Measurements from ENCODE around the gene AKR1E2.

The AKR1E2 gene
- total RNA-seq = 3.8 to 7.9 reads per million in 2 experiments

GRCh38 chr10:4825868-4826791, at the start of gene AKR1E2:
Gene AKR1E2 (plus strand): TSS chr10:4826207. CDS start chr10:4826325, 118 bp downstream.
- peak; percentile 60 for DNase-seq (ENCODE audit: low read depth)

GRCh38 chr10:4776234-4776638, 49.8 kb upstream of the AKR1E2 start:
- no peak for DNase-seq (ENCODE audit: low read depth)

- DNase-seq (ENCODE audit: low read depth) = no peak
Observed at GRCh38 chr10:4778761-4779160, 47.2 kb upstream of the AKR1E2 start.

- DNase-seq (ENCODE audit: low read depth) = no peak
Observed at GRCh38 chr10:4780091-4780490, 45.9 kb upstream of the AKR1E2 start.

GRCh38 chr10:4780782-4781181, 45.2 kb upstream of the AKR1E2 start:
- DNase-seq (ENCODE audit: low read depth) = no peak

- no peak for DNase-seq (ENCODE audit: low read depth)
Observed at GRCh38 chr10:4781955-4782354, 44.1 kb upstream of the AKR1E2 start.

- DNase-seq (ENCODE audit: low read depth) = no peak
Observed at GRCh38 chr10:4784667-4785333, 41.2 kb upstream of the AKR1E2 start.

GRCh38 chr10:4786043-4786839, 39.8 kb upstream of the AKR1E2 start:
- DNase-seq (ENCODE audit: low read depth) = no peak

GRCh38 chr10:4790045-4790444, 36.0 kb upstream of the AKR1E2 start:
- DNase-seq (ENCODE audit: low read depth) = no peak

- DNase-seq (ENCODE audit: low read depth) = no peak
Observed at GRCh38 chr10:4790922-4791321, 35.1 kb upstream of the AKR1E2 start.

- DNase-seq (ENCODE audit: low read depth) = no peak
Observed at GRCh38 chr10:4792381-4792780, 33.6 kb upstream of the AKR1E2 start.

- DNase-seq (ENCODE audit: low read depth) = no peak
Observed at GRCh38 chr10:4801405-4801804, 24.6 kb upstream of the AKR1E2 start.

- DNase-seq (ENCODE audit: low read depth) = no peak
Observed at GRCh38 chr10:4802711-4803487, 23.1 kb upstream of the AKR1E2 start.

- DNase-seq (ENCODE audit: low read depth) = no peak
Observed at GRCh38 chr10:4803822-4804221, 22.2 kb upstream of the AKR1E2 start.

GRCh38 chr10:4804465-4804864, 21.5 kb upstream of the AKR1E2 start:
- no peak for DNase-seq (ENCODE audit: low read depth)

GRCh38 chr10:4806534-4806933, 19.5 kb upstream of the AKR1E2 start:
- DNase-seq (ENCODE audit: low read depth) = no peak

- no peak for DNase-seq (ENCODE audit: low read depth)
Observed at GRCh38 chr10:4807761-4808507, 18.1 kb upstream of the AKR1E2 start.

GRCh38 chr10:4809156-4809555, 16.9 kb upstream of the AKR1E2 start:
- DNase-seq (ENCODE audit: low read depth) = no peak

GRCh38 chr10:4810092-4810491, 15.9 kb upstream of the AKR1E2 start:
- no peak for DNase-seq (ENCODE audit: low read depth)

GRCh38 chr10:4812046-4812445, 14.0 kb upstream of the AKR1E2 start:
- DNase-seq (ENCODE audit: low read depth) = no peak

GRCh38 chr10:4813023-4813422, 13.0 kb upstream of the AKR1E2 start:
- no peak for DNase-seq (ENCODE audit: low read depth)

Measured in T follicular helper cell (primary cell).